GM23338 (cell line): Measurements from ENCODE around the gene OAS2. TPM values are rescaled to one million over a fixed set of nuclear protein-coding genes. Genes with fewer than 3 reads are reported as not detected.

Source experiments
- ATAC-seq: fragments of 200-7000 bp; cut with Tn5 transposase; 3 replicates; pipeline ENCODE4 v1.9.1; 2020
- DNase-seq: peaks from one replicate; pipeline ENCODE4 v3.0.0-alpha.2; 2015; ENCODE audit warnings: low spot score
- H2AFZ ChIP-seq: fragments of 200-600 bp; sonication (generic); 2 replicates; pipeline ENCODE4 v1.8.0; 2016; ENCODE audit warnings: antibody characterized with exemption, mild to moderate bottlenecking, moderate library complexity
- H3F3A ChIP-seq: fragments of 200-600 bp; sonication (generic); replicated peaks from 2 replicates; pipeline ENCODE4 v1.8.0; 2017; ENCODE audit warnings: antibody characterized with exemption, mixed run types, low read depth
- H3K27ac ChIP-seq: fragments of 200-600 bp; sonication (generic); 2 replicates; pipeline ENCODE4 v1.6.1; 2016; ENCODE audit warnings: low read depth
- H3K27me3 ChIP-seq: fragments of 200-600 bp; sonication (generic); 2 replicates; pipeline ENCODE4 v1.8.0; 2016; ENCODE audit warnings: mild to moderate bottlenecking, mixed run types, moderate library complexity; ENCODE audit not compliant: insufficient read depth
- H3K36me3 ChIP-seq: fragments of 200-600 bp; sonication (generic); 2 replicates; pipeline ENCODE4 v1.8.0; 2016; ENCODE audit warnings: mild to moderate bottlenecking; ENCODE audit not compliant: insufficient read depth
- H3K4me1 ChIP-seq: fragments of 200-600 bp; sonication (generic); 2 replicates; pipeline ENCODE4 v1.8.0; 2016; ENCODE audit warnings: mild to moderate bottlenecking, moderate library complexity; ENCODE audit not compliant: insufficient read depth
- H3K4me2 ChIP-seq: fragments of 200-600 bp; sonication (generic); 2 replicates; pipeline ENCODE4 v1.7.1; 2017; ENCODE audit warnings: mixed run types
- H3K4me3 ChIP-seq: fragments of 200-600 bp; sonication (generic); 2 replicates; pipeline ENCODE4 v1.6.1; 2016; ENCODE audit warnings: mixed run types
- H3K79me2 ChIP-seq: fragments of 200-600 bp; sonication (generic); replicated peaks from 2 replicates; pipeline ENCODE4 v1.8.0; 2017; ENCODE audit warnings: mild to moderate bottlenecking; ENCODE audit not compliant: insufficient read depth
- H3K9me2 ChIP-seq: fragments of 200-600 bp; sonication (generic); 2 replicates; pipeline ENCODE4 v1.8.0; 2017; ENCODE audit not compliant: insufficient read depth
- H4K20me1 ChIP-seq: fragments of 200-600 bp; sonication (generic); replicated peaks from 2 replicates; pipeline ENCODE4 v1.8.0; 2017; ENCODE audit warnings: mild to moderate bottlenecking; ENCODE audit not compliant: insufficient read depth
- H3K27ac Mint-ChIP-seq: 2 replicates; pipeline ENCODE4 v1.8.0; 2020; ENCODE audit warnings: inconsistent platforms, mild to moderate bottlenecking, moderate library complexity, mixed read lengths
- H3K27me3 Mint-ChIP-seq: 3 replicates; pipeline ENCODE4 v1.8.0; 2022; ENCODE audit warnings: low read depth, mild to moderate bottlenecking, moderate library complexity, mixed read lengths, inconsistent platforms; ENCODE audit not compliant: insufficient read depth, poor library complexity
- H3K36me3 Mint-ChIP-seq: 3 replicates; pipeline ENCODE4 v1.8.0; 2021; ENCODE audit warnings: low read depth, mild to moderate bottlenecking, inconsistent platforms, moderate library complexity, mixed read lengths
- H3K4me1 Mint-ChIP-seq: 3 replicates; pipeline ENCODE4 v1.8.0; 2020; ENCODE audit warnings: mild to moderate bottlenecking, inconsistent platforms, mixed read lengths
- H3K4me3 Mint-ChIP-seq: 3 replicates; pipeline ENCODE4 v1.8.0; 2021; ENCODE audit warnings: moderate library complexity, mild to moderate bottlenecking, inconsistent platforms, mixed read lengths
- H3K9me3 Mint-ChIP-seq: 3 replicates; pipeline ENCODE4 v1.8.0; 2020; ENCODE audit warnings: moderate library complexity, mild to moderate bottlenecking, inconsistent platforms, mixed read lengths
- ETS1 ChIP-seq: IDR thresholded peaks from 2 replicates; pipeline ENCODE4 v1.6.1; 2016; ENCODE audit warnings: antibody characterized with exemption
- EZH2 ChIP-seq: fragments of 200-600 bp; sonication (generic); IDR thresholded peaks from one replicate; pipeline ENCODE4 v1.8.0; 2017; ENCODE audit warnings: antibody characterized with exemption, mild to moderate bottlenecking, low read depth; ENCODE audit not compliant: unreplicated experiment
- JUNB ChIP-seq: IDR thresholded peaks from one replicate; pipeline ENCODE4 v1.6.1; 2016; ENCODE audit warnings: antibody characterized with exemption; ENCODE audit not compliant: unreplicated experiment
- REST ChIP-seq: IDR thresholded peaks from one replicate; pipeline ENCODE4 v1.6.1; 2018; ENCODE audit warnings: antibody characterized with exemption; ENCODE audit not compliant: unreplicated experiment
- ZNF331 ChIP-seq: fragments of 250-450 bp; sonication (Bioruptor Pico); IDR thresholded peaks from 2 replicates; pipeline ENCODE4 v1.5.0; 2020; ENCODE audit warnings: low read depth, mild to moderate bottlenecking, moderate library complexity
- ZNF462 ChIP-seq: fragments of 250-450 bp; sonication (Bioruptor Pico); IDR thresholded peaks from 2 replicates; pipeline ENCODE4 v1.5.0; 2020; ENCODE audit warnings: mild to moderate bottlenecking, moderate library complexity
- polyA plus RNA-seq: library from polyadenylated mRNA; unstranded; fragments of >200 nt; fragmentation: Nextera tagmentation; extraction: Ambion mirVana; gene quantifications from 2 replicates; pipeline ENCODE4 v1.2.1, GENCODE V29; 2016
- total RNA-seq: library from RNA; depleted of rRNA; stranded (reverse); fragments of >200 nt; shearing (Covaris generic); gene quantifications from 2 replicates; pipeline ENCODE4 v1.2.3, GENCODE V29; 2014

OAS2 gene
- total and polyA plus RNA-seq, 2 experiments from 2014 or later, result 0.10 TPM; not detected in 1

- TF ChIP-seq ZNF462 (CRISPR knock-in tag) (no peak), REST (no peak), EZH2 (no peak)
Measured at GRCh38 chr12:112965643-112966042, 12.7 kb upstream of the OAS2 start (continued).

- Histone ChIP-seq H3K9me2 (0 out of 2 replicates have a peak, but pooled peaks cover 5% of the 10 kb centered on the region), H3K27me3 (no peaks in the 10 kb centered on the region), H2AFZ (no peak overlapping the region), H4K20me1 (no peaks in the 10 kb centered on the region), H3K36me3 (no peaks in the 10 kb centered on the region), H3K4me2 (no peak overlapping the region), H3F3A (no peaks in the 10 kb centered on the region), H3K79me2 (no peaks in the 10 kb centered on the region), H3K4me1 (no peaks in the 10 kb centered on the region), H3K4me3 (no peak overlapping the region), H3K27ac (no peak overlapping the region)
- DNase-seq, result no peak
- no peak for ATAC-seq
- Mint-ChIP-seq H3K36me3 (no peaks in the 10 kb centered on the region), H3K27me3 (peaks cover 13% of the 10 kb centered on the region), H3K9me3 (no peaks in the 10 kb centered on the region), H3K4me1 (no peaks in the 10 kb centered on the region), H3K4me3 (no peak overlapping the region), H3K27ac (no peak overlapping the region)
- TF ChIP-seq ETS1 (no peak), ZNF331 (CRISPR knock-in tag) (no peak), JUNB (no peak)
Measured at GRCh38 chr12:112967306-112967705, 11.0 kb upstream of the OAS2 start.
